NCI-H510A treated with DMSO at 0.1 percent for 48 hours (cell line): ENCODE results near the gene C15orf39.
"Not testable (repeated sequence)": the region's sequence is repeated elsewhere in the genome, so short reads cannot be mapped to it uniquely, and the experiment has no call there.

Experiments used
- DNase-seq: peaks from one replicate; lab custom pipeline; 2025; lab: John Stamatoyannopoulos, UW

Gene C15orf39

DNA sequence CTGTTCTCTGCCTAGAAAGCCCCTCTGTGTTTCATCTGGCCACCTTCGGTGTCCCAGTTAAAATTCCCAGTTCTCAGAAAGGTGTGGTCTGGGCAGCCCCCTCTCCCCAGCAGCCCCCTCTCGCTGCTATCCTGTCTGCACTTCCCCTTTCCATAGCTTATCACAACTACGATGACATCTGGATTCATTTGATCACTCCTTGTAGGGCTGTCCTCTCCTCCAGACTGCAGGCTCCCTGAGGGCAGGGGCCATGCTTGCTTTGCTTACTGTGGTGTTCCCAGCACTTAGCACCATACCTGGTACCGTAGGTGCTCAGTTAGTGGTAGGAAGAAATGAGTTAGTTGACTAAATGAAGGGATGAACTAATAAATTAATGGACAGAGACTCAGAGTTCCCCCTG is 30.2 kb downstream of the C15orf39 start:
- DNase-seq, result no peak

DNA sequence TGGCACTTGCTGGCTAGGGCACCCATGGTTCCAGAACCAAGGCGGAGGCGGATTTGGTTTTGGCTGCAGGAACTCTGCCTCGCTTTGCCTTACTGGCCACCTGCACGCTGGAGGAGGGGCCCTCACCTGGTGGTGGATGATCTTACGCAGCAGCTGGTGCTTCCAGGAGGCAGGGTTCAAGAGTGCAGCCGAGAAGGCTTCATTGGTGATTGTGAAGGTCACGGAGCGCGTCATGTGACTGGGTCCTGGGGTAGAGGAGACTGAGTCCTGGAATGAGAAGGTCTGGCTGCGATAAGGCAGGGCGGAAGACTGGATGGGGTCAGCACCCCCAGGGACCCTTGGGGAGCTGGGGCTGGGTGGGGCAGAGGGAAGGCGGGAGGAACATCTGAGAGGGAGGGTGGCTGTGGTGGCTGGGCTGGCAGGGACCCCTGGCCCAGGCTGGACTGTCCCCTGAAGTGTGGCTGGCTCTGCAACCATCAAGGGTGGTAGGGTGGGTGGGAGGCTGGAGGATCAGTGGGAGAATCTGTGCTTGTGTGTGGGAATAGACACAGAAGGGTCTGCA is 30.7 kb downstream of the C15orf39 start:
- DNase-seq, result no peak

DNA sequence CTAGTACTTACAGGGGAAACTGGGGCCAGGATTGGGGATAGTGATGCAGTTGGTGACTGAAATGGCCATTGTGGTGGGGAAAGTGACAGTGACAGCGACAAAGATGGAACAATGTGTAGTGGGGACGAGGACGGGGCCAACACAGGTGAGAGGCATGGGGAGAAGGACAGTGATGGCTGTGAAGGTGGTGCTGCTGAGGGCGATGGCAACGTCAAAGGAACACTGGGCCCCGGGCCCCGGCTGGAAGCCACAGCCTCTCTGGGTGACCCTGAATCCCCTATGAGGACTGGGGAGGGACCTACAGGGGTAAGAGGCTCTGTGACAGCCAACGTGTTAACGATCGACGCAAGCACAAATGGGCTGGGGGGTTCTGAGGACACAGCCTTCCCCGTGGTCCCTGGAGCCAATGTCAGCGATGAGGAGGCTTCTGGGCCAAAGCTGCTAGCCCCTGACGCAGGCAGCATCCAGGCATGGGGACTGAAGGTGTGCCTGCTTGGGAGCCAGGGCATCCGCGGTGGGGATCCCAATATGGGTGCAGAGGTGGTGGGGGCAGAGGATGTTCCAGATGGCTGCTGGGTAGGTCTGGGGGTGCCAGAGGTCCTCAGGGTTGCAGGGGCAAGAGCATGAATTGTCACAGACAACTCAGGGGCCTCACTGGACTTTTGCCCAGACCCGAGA is 31.3 kb downstream of the C15orf39 start:
- no peak for DNase-seq

DNA sequence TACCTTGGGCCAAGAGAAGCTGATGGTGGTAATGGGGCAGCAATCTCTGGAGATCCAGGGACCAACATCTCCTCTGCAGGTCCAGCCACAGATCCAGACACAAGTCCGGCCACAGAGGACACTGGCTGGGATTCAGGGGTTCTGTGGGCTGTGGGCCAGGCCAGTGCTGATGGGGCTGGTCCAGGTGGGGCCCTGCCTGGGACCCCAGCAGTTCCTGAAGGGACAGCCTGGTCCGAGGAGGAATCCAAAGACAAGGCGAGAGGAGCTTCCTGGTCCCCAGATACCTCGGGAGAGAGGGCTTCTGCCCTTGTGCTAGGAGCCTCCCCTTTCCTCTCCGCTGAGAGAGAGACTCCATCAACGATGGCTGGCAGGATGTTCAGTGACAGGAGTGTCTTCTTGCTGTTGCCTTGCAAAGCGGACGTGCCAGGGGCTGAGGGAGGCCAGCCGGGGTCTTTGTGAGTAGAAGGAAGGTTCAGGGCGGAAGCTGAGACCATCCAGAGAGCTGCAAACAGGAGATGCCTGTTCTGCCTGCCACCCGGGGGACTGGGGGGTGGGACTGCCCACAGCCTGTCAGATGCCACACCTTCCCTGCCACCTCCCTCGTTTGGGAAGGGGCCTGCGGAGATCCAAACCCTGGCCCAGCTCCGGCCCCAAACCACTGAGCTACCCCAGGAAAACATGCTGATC is 32.0 kb downstream of the C15orf39 start:
- DNase-seq, result no peak

DNA sequence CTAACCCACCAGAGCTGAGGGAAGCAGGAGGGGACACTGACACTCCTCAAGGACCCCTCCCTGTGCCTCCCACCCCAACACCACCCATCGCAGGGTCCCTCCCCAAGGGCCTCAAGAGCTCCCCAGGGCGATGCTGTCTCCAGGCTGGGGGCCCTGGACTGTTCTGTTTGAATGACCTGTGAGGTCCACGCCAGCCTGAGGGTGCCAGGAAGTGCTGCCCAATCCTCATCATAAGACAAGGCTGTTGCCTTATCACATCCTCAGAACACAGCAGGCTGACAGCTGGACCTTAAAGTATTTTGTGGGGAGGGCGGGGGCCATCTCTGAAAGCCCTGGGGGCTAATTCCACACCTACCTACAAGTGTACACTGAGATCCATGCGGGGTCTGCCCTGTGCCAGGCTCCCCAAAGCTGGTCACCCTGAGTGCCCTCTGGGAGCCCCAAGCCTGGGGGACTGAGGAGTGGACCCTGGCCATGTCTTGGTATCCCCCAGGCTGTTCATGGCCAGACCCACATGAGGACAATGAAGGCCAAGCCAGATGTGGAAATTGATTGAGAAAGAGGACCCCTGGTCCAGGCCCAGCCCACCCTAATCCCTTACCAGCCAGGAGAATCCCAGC is 32.6 kb downstream of the C15orf39 start:
- DNase-seq, result no peak

DNA sequence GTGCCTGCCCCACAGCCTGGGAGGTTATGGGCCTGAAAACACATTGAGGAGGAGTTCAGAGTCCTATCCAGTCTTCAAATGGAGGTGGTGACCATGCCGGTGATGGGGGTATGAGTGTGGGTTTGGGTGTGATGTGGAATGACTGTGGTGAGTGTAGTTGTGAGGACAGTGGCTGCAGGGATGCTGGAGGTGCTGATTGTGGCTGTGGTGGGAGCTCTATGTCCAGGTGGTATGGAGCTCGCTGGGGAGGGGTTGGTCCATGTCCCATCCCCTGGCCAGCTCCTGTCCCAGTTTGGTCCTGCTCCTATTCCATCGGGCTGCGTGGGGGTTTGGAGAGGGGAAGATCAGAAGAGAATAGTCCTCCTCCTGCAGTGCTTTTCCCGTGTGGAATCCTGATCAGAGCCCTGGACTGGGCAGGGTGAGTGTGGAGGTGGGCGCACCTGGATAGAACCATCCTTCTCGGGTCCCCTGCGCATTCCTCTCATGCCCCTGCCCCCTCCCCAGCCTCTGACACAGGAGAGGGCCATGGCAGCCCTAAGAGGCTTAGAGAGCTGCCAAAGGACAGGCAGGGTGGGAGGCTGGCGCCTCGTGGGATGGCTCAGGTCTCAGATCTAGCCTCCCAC is 33.5 kb downstream of the C15orf39 start:
- DNase-seq, result no peak

DNA sequence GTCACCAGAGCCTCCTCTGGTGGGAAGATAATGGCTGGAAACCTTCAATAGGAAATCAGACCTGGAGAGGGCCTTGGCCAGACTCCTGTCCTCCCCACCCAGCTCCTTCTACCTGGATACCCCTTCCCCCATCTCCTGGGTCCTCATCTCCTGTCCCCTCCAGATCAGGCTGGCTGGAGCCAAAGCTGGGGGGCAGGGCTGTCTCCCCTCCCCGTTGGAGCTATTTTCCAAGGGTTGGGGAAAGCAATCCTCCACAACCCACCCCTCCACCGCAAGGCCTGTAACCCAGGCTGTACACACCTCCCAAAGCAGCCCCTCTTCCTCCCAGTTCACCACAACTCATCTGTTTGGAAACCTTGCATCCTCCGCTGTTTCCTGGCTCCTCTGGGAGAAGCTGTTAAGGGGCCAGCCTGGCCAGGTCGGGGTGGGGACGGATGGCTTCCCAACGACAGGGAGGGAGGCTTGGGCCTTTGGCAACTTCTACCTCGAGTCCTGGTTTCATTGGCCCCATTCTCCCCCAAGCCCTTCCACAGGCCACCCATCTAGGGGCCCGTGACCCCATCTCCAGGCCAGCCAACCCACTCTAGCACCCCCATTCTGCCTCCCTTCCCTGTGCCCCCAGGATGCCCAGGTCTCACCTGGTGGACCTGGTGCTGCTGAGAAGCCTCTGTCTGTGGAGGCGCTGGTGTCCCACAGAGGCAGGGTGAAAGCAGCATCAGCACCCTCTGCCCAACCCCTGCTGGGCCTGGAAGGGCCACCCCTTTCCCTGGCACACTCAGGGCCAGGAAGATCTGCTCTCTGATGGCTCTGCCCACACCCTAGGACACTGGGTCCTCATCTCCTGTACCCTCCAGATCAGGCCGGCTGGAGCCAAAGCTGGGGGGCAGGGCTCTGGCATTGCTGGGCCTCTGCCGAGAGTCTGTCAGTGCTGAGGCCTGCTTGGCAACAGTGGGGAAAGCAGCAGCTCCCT is 34.4 kb downstream of the C15orf39 start:
- no peak for DNase-seq

DNA sequence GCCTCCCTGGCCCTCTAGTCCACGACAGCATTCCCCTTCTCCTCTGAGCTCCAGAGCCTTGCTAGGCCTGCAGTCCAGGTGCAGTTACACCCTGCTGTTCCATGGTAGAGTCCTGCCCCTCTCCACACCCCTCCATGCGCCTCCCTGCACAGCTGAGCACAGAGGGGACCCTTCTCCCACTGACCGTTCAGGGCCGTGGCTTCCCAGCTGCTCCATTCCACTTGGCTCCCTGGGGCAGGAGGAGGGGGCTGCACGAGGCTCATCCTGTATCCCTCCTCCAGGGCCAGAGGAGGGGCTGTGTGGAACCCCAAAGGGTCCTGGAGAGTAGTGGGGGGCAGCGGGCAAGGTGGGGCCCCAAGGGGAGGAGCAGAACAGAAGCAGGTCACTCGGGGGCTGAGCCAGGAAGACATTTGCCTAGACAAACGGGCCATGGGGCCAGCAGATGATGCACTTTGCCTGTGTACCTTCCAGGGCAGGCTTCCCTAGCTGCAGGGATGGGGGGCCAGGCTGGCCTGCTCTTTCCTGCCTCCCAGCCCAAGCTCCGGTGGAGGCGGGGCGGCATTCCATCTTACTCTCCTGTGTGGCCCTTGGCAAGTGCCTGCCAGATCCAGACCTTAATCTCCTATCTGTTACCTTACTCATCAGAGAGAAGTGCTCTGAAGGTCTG is 35.8 kb downstream of the C15orf39 start:
- DNase-seq, result no peak

DNA sequence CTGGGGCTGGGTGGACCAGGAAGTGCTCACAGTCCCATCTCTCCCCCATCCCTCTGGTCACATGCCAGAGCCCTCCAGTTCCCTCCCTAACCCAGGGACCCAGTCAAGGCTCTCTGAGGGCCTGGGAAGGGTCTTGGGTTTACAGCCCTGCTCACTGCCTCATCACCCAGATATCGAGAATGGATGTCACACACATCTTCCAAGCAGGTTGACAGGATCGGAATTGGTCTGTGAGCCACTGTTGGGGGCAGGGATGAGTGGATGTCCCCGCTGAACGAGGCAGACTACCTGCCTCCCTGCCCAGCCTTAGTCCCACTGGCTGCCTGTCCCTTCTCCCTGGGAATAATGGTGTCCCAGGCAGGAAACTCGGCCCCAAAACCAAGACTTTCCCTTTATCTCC is 36.5 kb downstream of the C15orf39 start:
- no peak for DNase-seq

DNA sequence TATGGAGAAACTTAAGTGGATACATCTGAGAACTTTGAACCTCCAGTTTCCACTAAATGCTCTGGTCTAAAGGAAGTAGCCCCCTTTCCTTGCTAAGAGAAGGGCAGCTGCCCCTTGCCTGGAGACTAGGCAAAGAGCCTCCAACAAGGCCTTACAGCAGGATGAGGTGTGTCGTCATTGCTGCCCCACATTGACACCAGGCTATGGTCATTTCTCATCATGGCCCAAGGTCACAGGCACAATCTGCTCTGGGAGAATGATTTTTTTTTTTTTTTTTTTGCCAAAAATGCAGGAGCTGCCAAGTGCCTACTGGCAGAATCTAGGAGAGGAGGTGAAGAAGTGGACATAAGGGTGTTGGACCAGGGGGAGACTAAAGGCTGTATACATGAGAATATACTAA is 44.1 kb downstream of the C15orf39 start:
- DNase-seq, result not testable (repeated sequence)

DNA sequence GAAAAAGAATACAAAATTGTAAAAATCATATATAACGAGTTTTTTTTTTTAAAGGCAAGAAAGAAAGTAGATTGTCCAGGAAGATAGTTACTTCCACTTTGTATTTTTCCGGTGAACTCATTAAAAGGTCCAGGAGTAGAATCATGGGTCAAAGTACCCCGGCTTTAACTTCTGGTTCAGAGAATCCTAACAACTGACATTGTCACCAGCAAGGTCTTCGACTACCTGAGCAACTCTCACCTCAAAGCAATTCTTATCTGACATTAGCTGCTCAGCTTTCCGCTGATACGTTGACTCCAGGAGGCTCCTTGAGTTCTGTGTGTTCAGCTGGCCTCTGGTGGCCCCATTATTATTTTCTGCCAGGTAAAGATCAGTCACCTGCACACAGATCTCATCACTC is 47.3 kb downstream of the C15orf39 start:
- peak; percentile 52 for DNase-seq

DNA sequence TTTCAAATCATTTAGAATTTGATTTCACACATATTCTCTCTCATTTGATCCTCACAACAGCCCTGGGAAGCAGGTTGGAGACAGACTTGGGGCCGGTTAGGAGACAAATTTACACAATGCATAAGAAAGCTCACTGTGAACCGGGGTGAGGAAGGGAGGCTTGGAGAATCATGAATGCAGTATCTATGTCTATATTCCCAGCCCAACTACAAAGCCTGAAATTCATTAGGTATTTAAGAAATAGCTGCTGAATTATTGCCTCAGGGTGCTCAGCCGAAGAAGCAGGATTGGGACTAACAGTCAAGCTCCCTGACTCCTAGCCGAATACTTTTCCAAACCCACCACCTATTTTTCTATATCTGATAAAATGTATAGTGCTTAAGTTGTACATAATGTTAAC is 48.0 kb downstream of the C15orf39 start:
- DNase-seq, result no peak

DNA sequence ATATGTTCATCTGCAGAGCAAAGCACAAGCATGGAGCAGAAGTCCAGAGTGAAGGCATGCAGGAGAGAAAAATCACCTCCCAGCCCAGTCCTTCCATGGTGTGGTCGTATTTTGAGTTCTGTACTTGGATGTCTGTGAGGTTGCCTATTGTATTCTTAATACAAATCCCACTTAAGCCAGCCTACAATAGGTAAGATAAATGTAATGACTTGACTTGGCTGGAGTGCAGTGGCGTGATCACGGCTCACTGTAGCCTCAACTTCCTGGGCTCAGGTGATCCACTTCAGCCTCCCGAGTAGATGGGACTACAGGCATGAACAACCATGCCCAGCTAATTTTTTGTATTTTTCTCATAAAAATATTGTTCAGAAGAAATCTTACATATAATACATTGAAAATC is 49.7 kb downstream of the C15orf39 start:
- not testable (repeated sequence) for DNase-seq

DNA sequence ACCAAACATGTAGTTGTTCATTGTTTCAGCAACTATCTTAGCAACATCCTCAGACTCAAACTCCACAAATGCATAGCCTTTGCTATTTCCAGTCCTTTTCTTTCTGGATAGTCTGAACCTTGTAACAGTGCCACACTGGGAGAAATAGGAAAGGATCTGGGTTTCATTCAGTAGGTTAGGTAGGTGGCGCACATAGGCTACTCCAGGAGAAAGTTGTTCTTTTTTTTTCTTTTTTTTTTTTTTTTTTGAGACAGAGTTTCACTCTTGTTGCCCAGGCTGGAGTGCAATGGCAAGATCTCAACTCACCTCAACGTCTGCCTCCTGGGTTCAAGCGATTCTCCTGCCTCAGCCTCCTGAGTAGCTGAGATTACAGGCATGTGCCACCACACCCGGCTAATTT is 50.6 kb downstream of the C15orf39 start:
- DNase-seq, result not testable (repeated sequence)

DNA sequence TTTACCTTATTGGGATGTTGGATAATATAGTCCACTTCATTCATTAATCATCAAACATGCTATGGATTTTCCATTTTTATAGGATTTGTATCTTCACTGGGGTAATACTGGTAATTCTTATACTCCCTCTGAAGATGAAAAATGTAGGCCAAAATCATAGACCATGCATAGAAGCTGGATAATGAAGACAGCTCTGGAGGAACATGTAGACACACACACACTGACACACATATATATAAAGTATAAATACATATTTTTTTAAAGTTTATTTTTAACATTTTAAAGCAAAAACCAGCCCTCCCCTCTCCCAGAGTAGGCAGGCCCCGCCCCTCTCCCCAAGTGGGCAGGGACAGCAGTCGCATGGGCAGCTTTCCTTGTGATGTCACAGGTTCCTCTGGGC is 56.4 kb downstream of the C15orf39 start, which contains the start of gene GOLGA6C:
Gene GOLGA6C, plus strand, starts transcription at position 301 of the 400 bp plus-strand sequence. CDS start 265 bp downstream, outside the sequence.
- DNase-seq, result not testable (repeated sequence)

DNA sequence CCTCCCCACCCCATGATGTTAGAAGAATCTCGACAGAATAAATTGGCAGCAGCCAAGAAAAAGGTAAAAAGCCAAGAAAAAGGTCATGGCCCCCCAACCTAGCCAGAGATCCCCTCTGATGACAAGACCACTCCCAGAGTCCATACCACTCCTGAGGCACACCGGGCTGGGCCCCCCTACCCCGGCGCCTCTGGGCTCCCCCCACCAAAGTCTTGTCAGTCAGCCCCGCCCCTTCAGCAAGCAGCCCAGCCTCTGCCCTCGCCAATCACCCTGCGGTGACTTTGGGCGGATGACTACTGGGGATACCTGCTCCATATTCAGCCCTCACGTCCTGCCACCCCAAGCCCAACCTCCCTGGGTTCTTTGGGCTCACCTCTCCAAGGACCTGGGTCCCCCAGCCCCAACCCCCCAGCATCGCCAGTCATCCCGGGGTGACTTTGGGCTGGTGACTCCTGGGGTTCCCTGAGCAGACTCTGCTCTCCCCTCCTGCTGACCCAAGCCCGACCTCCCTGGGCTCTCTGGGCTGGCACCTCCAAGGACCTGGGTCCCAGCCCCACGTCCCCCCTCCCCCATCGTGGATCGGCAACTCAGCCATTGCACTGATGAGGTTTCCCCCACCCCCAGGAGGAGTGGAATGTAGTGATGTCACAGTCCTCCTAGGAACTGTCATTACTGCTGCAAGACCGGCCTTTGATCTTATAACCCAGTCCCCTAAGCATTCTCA is 57.1 kb downstream of the C15orf39 start:
- not testable (repeated sequence) for DNase-seq

DNA sequence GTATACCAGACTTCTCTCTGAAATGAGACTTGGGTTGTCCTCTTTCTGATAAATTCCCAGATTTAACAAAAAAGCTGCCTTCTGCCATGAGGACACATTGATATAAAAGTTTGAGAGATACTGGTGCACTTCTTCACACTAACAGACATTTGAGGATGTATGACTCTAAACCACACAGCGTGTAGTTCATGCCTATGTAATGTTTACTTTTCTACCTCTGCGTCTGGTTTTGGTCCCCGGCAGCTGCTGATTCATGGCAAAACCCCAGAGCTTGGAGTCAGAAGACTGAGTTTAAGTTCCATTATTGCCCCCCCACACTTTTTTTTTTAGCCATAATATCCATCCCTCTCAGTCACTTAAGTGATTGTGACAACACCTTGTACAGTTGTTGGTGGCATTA is 58.2 kb downstream of the C15orf39 start:
- not testable (repeated sequence) for DNase-seq
